RWPE2 (cell line): ENCODE data around the gene GABRA6.

Experiments
- ATAC-seq: fragments of 200-7000 bp; cut with Tn5 transposase; 3 replicates; pipeline ENCODE4 v1.9.1; 2021; ENCODE audit warnings: low read depth
- DNase-seq: peaks from one replicate; pipeline ENCODE4 v3.0.0-alpha.2; 2020; ENCODE audit warnings: low spot score
- H3K27ac ChIP-seq: fragments of 450-650 bp; 2 replicates; pipeline ENCODE4 v1.5.1; 2017; ENCODE audit warnings: mild to moderate bottlenecking; ENCODE audit not compliant: poor library complexity, severe bottlenecking
- H3K27me3 ChIP-seq: fragments of 250-450 bp; sonication (Bioruptor Pico); 2 replicates; pipeline ENCODE4 v1.5.1; 2021; ENCODE audit warnings: mild to moderate bottlenecking, moderate library complexity; ENCODE audit not compliant: insufficient read depth, poor library complexity, severe bottlenecking
- H3K36me3 ChIP-seq: fragments of 250-450 bp; sonication (Bioruptor Pico); 2 replicates; pipeline ENCODE4 v1.5.1; 2020; ENCODE audit warnings: low read depth, mild to moderate bottlenecking, moderate library complexity
- H3K4me1 ChIP-seq: fragments of 250-450 bp; sonication (Bioruptor Pico); 2 replicates; pipeline ENCODE4 v1.5.1; 2021; ENCODE audit warnings: mild to moderate bottlenecking, moderate library complexity; ENCODE audit not compliant: insufficient read depth, poor library complexity, severe bottlenecking
- H3K4me3 ChIP-seq: fragments of 250-450 bp; sonication (Bioruptor Pico); 2 replicates; pipeline ENCODE4 v1.5.1; 2021; ENCODE audit warnings: mild to moderate bottlenecking, moderate library complexity; ENCODE audit not compliant: severe bottlenecking
- H3K9me3 ChIP-seq: fragments of 250-450 bp; sonication (Bioruptor Pico); 2 replicates; pipeline ENCODE4 v1.5.1; 2021; ENCODE audit warnings: mild to moderate bottlenecking, moderate library complexity; ENCODE audit not compliant: severe bottlenecking
- TF ChIP-seq, protein P1 (sequence below): fragments of 450-650 bp; IDR thresholded peaks from one replicate; pipeline ENCODE4 v1.5.1; 2017; ENCODE audit warnings: mild to moderate bottlenecking, moderate library complexity; ENCODE audit not compliant: poor library complexity, severe bottlenecking

Gene GABRA6

GRCh38 chr5:161751265-161751664 is 65.7 kb downstream of the GABRA6 start:
- peaks cover 4% of the 10 kb centered on the region for H3K9me3 ChIP-seq
- DNase-seq = no peak
- no peaks in the 10 kb centered on the region for H3K36me3 ChIP-seq
- no peaks in the 10 kb centered on the region for H3K4me1 ChIP-seq
- no peak for ATAC-seq
- no peak overlapping the region for H3K4me3 ChIP-seq
- TF ChIP-seq, protein P1, sequence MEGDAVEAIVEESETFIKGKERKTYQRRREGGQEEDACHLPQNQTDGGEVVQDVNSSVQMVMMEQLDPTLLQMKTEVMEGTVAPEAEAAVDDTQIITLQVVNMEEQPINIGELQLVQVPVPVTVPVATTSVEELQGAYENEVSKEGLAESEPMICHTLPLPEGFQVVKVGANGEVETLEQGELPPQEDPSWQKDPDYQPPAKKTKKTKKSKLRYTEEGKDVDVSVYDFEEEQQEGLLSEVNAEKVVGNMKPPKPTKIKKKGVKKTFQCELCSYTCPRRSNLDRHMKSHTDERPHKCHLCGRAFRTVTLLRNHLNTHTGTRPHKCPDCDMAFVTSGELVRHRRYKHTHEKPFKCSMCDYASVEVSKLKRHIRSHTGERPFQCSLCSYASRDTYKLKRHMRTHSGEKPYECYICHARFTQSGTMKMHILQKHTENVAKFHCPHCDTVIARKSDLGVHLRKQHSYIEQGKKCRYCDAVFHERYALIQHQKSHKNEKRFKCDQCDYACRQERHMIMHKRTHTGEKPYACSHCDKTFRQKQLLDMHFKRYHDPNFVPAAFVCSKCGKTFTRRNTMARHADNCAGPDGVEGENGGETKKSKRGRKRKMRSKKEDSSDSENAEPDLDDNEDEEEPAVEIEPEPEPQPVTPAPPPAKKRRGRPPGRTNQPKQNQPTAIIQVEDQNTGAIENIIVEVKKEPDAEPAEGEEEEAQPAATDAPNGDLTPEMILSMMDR = no peak
- H3K27ac ChIP-seq = no peak overlapping the region
- H3K27me3 ChIP-seq = no peaks in the 10 kb centered on the region
